OCI-LY7 (cell line): Measurements from ENCODE around the gene MPP4. TPM values are rescaled to one million over a fixed set of nuclear protein-coding genes. Genes with fewer than 3 reads are reported as not detected.

Experiments
- BruUV-seq: library from RNA; stranded (reverse); fragments of 400-500 nt; replicated peaks from 2 replicates; lab custom pipeline; 2021; lab: Mats Ljungman, UMichigan
- CTCF ChIA-PET: fragments of 300-600 bp; sonication (Branson Sonifier 250); formaldehyde crosslinking; loops from one replicate; lab custom pipeline; 2022; ENCODE audit warnings: antibody characterized with exemption; ENCODE audit not compliant: unreplicated experiment; lab: Charles Lee
- POLR2A ChIA-PET: fragments of 300-600 bp; sonication (Branson Sonifier 250); formaldehyde crosslinking; loops from one replicate; lab custom pipeline; 2022; ENCODE audit warnings: antibody characterized with exemption; lab: Charles Lee
- DNase-seq: peaks from one replicate; pipeline ENCODE4 v3.0.0-alpha.2; 2015; ENCODE audit warnings: low spot score
- H2AFZ ChIP-seq: fragments of 200-600 bp; sonication (generic), shearing (Covaris generic); 2 replicates; pipeline ENCODE4 v1.6.1; 2014; ENCODE audit warnings: mild to moderate bottlenecking, antibody characterized with exemption, low read length, moderate library complexity
- H3K27ac ChIP-seq: fragments of 200-600 bp; sonication (generic); 2 replicates; pipeline ENCODE4 v1.5.1; 2014; ENCODE audit warnings: mixed run types, low read depth, mild to moderate bottlenecking, moderate library complexity, low read length, inconsistent platforms; ENCODE audit not compliant: poor library complexity, severe bottlenecking
- H3K36me3 ChIP-seq: fragments of 200-600 bp; sonication (generic); 2 replicates; pipeline ENCODE4 v1.6.1; 2014; ENCODE audit warnings: mild to moderate bottlenecking, antibody characterized with exemption, low read length, moderate library complexity, mixed read lengths; ENCODE audit not compliant: insufficient read depth
- H3K4me1 ChIP-seq: fragments of 200-600 bp; sonication (generic); 2 replicates; pipeline ENCODE4 v1.5.1; 2014; ENCODE audit warnings: mild to moderate bottlenecking, low read length; ENCODE audit not compliant: insufficient read depth, poor library complexity, severe bottlenecking
- H3K4me2 ChIP-seq: fragments of 200-600 bp; sonication (generic); 2 replicates; pipeline ENCODE4 v1.6.1; 2014; ENCODE audit warnings: mild to moderate bottlenecking, low read length
- H3K4me3 ChIP-seq: fragments of 200-600 bp; sonication (generic); 2 replicates; pipeline ENCODE4 v1.5.1; 2014; ENCODE audit warnings: mild to moderate bottlenecking, low read depth, low read length; ENCODE audit not compliant: poor library complexity, severe bottlenecking
- H3K79me2 ChIP-seq: fragments of 200-600 bp; sonication (generic); 2 replicates; pipeline ENCODE4 v1.6.1; 2016; ENCODE audit warnings: low read depth, mild to moderate bottlenecking, low read length, moderate library complexity, mixed read lengths; ENCODE audit not compliant: insufficient read depth
- H3K9me2 ChIP-seq: fragments of 200-600 bp; sonication (generic); 2 replicates; pipeline ENCODE4 v1.6.1; 2016; ENCODE audit warnings: mild to moderate bottlenecking, low read length, mixed read lengths; ENCODE audit not compliant: insufficient read depth
- H3K9me3 ChIP-seq: fragments of 200-600 bp; sonication (generic); 2 replicates; pipeline ENCODE4 v1.6.1; 2014; ENCODE audit warnings: mild to moderate bottlenecking, mixed run types, low read length, mixed read lengths
- H4K20me1 ChIP-seq: fragments of 200-600 bp; sonication (generic); 2 replicates; pipeline ENCODE4 v1.6.1; 2014; ENCODE audit warnings: mild to moderate bottlenecking, antibody characterized with exemption, low read length, moderate library complexity, mixed read lengths; ENCODE audit not compliant: insufficient read depth
- CTCF ChIP-seq: fragments of 200-600 bp; sonication (generic); conservative IDR thresholded peaks from 2 replicates; pipeline ENCODE4 v1.5.1; 2014; ENCODE audit warnings: mild to moderate bottlenecking, antibody characterized with exemption, low read length, moderate library complexity, mixed read lengths
- EZH2phosphoT487 ChIP-seq: fragments of 200-600 bp; sonication (generic); IDR thresholded peaks from 2 replicates; pipeline ENCODE4 v1.6.1; 2018; ENCODE audit warnings: low read depth, borderline replicate concordance, mild to moderate bottlenecking, mixed run types, antibody characterized with exemption, low read length, moderate library complexity, mixed read lengths
- intact Hi-C: fragments of 100-400 bp; cut with micrococcal nuclease; formaldehyde crosslinking; loops from one replicate; pipeline ENCODE4 v1.10.0; 2022; ENCODE audit not compliant: unreplicated experiment
- total RNA-seq, 2 experiments: library from RNA; depleted of rRNA in 1 of 2; stranded (reverse); fragments of >200 nt in 1 of 2; shearing (Covaris generic) in 1 of 2; gene quantifications; 2 replicates each; pipeline ENCODE4 v1.2.3, GENCODE V29; 2014 to 2022

The MPP4 gene
- total RNA-seq, 2 experiments from 2014 or later = not detected

- Histone ChIP-seq H3K36me3 (no peaks in the 10 kb centered on the region), H3K4me3 (no peak overlapping the region), H4K20me1 (no peaks in the 10 kb centered on the region), H2AFZ (no peak overlapping the region), H3K27ac (no peak overlapping the region), H3K9me3 (no peaks in the 10 kb centered on the region), H3K9me2 (no peaks in the 10 kb centered on the region), H3K4me2 (no peak overlapping the region), H3K79me2 (no peaks in the 10 kb centered on the region), H3K4me1 (peaks cover 26% of the 10 kb centered on the region)
- ChIA-PET POLR2A (interaction anchor here (1.0 kb wide), 1 partner anchor 33 kb away, joined by 3 read pairs; no protein-coding TSS in a partner anchor), CTCF (no interaction called here)
- no TSS peak for BruUV-seq
- intact Hi-C loops = no loop called here
- DNase-seq = no peak
- no peak for TF ChIP-seq CTCF
Observed at GRCh38 chr2:201730651-201731285, 32.3 kb upstream of the MPP4 start.

- DNase-seq = no peak
- intact Hi-C loops = no loop called here
- Histone ChIP-seq H2AFZ (no peak overlapping the region), H3K4me3 (no peak overlapping the region), H3K36me3 (peaks cover 14% of the 10 kb centered on the region; the same call in 1 of the 2 replicates), H3K9me2 (no peaks in the 10 kb centered on the region), H4K20me1 (no peaks in the 10 kb centered on the region), H3K9me3 (peaks cover 4% of the 10 kb centered on the region; the same call in 1 of the 2 replicates), H3K27ac (no peak overlapping the region), H3K79me2 (no peaks in the 10 kb centered on the region), H3K4me2 (no peak overlapping the region), H3K4me1 (no peaks in the 10 kb centered on the region)
- POLR2A ChIA-PET = interaction anchor here (0.6 kb wide), 1 partner anchor 14 kb away, joined by 6 read pairs; no protein-coding TSS in a partner anchor
- no TSS peak for BruUV-seq
- no peak for TF ChIP-seq CTCF
- TF ChIP-seq EZH2phosphoT487 = no peak
- CTCF ChIA-PET = no interaction called here
Observed at GRCh38 chr2:201715459-201715858, 17.0 kb upstream of the MPP4 start.

- Histone ChIP-seq H3K4me3 (no peak overlapping the region), H3K36me3 (peaks cover 14% of the 10 kb centered on the region; the same call in 1 of the 2 replicates), H2AFZ (no peak overlapping the region), H3K27ac (no peak overlapping the region), H4K20me1 (no peaks in the 10 kb centered on the region), H3K9me2 (no peaks in the 10 kb centered on the region), H3K79me2 (no peaks in the 10 kb centered on the region), H3K4me1 (no peaks in the 10 kb centered on the region), H3K4me2 (no peak overlapping the region), H3K9me3 (no peaks in the 10 kb centered on the region)
- intact Hi-C loops = no loop called here
- BruUV-seq = no TSS peak
- POLR2A ChIA-PET = interaction anchor here (0.6 to 0.7 kb wide), 3 partner anchors 14 to 453 kb away, joined by 4 to 7 read pairs (median 5); partner anchors contain the start of gene MPP4
- TF ChIP-seq EZH2phosphoT487 (no peak), CTCF (no peak)
- CTCF ChIA-PET = no interaction called here
- DNase-seq = no peak
Observed at GRCh38 chr2:201712726-201713125, 14.3 kb upstream of the MPP4 start.
